HG02943 (cell line): Measurements from ENCODE around the gene CUX1.
"Not testable (repeated sequence)": the region's sequence is repeated elsewhere in the genome, so short reads cannot be mapped to it uniquely, and the experiment has no call there.

Source experiments
- ATAC-seq: cut with Tn5 transposase; IDR thresholded peaks from one replicate; pipeline ENCODE4 v1.9.1; 2021; ENCODE audit warnings: mild to moderate bottlenecking, low read depth, moderate library complexity; ENCODE audit not compliant: unreplicated experiment

Gene CUX1

GRCh38 chr7:101929911-101930310, 112.5 kb downstream of the CUX1 start:
- not testable (repeated sequence) for ATAC-seq

- no peak for ATAC-seq
Observed at GRCh38 chr7:101932083-101932482, 114.7 kb downstream of the CUX1 start.

DNA sequence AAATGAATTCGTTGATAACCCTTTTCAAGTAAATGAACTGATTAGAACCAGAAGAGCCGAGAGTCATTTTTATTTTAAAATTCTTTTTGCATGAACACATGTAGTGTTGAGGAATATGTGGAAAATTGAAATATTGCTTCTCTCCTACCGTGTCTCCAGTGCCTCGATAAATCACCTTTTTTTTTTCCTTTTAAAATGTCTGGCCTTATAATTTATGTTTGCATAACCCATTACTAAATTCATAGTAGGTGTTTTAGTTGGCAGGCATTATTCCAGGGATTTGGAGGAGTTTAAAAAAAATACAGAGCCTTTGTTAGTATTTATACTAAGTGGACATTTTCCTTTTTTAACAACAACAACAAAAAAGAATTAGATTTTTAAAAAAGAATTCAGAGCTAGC, 115.6 kb downstream of the CUX1 start:
- ATAC-seq: no peak

- ATAC-seq: no peak
Observed at GRCh38 chr7:101933688-101934121, 116.3 kb downstream of the CUX1 start.

GRCh38 chr7:101934618-101935017, 117.2 kb downstream of the CUX1 start:
- ATAC-seq: no peak

GRCh38 chr7:101935521-101936141, 118.2 kb downstream of the CUX1 start:
- ATAC-seq: no peak

DNA sequence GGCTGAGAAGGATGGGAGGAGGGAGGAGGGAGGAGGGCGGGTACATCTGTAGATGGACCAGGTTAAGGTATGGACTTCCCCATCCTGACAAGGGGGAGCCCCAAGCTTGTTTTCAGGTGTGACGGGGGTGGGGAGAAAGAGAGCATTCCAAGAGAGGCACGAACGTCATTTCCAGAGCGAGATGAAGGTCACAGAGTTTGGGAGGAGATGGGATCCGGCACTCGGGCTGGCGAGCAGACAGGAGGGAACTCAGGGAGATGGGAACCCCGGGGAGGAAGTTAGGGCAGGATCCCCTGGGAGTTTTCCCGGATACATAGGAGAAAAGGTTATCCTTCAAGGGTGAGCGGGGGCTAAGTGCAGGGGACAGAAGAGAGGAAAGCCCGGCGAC, 118.8 kb downstream of the CUX1 start:
- no peak for ATAC-seq

DNA sequence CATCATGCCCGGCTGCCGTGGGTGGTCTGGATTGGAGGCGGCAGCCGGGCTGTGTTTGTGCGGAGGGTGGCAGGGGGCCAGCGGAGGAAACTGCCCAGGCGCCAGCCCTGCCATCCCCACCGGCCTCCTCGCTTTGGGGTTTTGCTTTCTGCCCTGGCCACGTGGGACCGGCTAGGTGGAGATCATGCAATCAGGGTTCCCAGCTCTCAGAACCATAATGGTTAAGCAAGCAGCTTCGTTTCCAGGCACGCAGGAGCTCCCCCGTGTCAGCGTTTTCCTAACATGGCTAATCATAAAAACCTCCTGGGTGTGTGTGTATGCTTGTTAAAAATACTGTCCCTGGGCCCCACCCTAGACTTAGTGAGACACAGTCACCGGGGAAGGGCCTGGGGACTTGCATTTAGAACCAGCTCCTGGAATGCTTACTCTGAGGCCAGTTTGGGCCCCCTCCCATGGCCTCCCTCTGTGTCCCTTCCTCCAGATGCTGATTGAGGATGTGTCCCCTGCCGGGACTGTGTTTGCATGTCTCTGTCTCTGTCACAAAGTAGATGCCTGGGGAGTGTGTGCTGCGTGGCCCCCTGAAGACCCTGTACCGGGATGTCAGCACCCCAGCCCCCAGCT, 119.3 kb downstream of the CUX1 start:
- ATAC-seq: no peak

- no peak for ATAC-seq
Observed at GRCh38 chr7:101937717-101938514, 120.5 kb downstream of the CUX1 start.

DNA sequence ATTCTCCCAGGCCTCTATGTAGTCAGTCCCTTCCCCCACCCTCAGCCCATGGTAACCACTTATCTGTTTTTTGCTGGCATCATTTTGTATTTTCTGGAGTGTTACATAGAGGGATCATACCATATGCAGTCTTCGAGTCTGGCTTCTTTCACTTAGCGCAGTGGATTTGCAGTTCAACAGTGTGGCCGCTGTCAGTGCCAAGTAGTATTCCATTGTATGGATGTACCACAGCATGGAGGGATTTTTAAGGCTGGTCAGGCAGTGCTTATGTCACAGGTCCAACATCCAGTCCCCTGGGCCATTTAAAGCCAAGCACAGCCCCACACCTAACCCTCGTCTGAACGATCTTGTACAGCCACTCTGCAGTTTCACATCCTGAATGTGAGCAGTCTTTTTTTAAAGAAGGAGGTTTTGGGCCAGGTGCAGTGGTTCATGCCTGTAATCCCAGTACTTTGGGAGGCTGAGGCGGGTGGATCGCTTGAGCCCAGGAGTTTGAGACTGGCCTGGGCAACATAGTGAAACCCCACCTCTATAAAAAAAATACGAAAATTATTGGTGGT, 121.8 kb downstream of the CUX1 start:
- ATAC-seq: no peak

- no peak for ATAC-seq
Observed at GRCh38 chr7:101940151-101940550, 122.7 kb downstream of the CUX1 start.

DNA sequence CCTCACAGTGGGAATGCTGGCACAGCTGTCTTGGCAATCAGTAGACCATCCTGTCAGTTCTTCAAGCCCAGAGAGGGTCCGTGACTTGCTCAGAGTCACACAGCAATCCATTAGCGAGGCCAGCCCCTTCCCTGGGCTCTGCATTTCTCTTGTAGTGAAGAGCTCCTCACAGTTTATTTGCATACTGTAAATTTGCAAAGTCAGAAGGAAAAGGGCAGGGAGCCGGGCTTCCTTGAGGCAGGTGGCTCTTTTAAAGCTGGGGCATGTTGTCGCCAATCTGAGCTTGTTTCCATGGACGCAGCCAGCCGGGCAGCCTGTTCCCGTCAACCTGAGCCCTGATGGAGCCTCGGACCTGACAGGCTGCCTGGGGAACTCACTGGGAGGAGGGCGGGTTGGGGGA, 123.4 kb downstream of the CUX1 start:
- no peak for ATAC-seq

DNA sequence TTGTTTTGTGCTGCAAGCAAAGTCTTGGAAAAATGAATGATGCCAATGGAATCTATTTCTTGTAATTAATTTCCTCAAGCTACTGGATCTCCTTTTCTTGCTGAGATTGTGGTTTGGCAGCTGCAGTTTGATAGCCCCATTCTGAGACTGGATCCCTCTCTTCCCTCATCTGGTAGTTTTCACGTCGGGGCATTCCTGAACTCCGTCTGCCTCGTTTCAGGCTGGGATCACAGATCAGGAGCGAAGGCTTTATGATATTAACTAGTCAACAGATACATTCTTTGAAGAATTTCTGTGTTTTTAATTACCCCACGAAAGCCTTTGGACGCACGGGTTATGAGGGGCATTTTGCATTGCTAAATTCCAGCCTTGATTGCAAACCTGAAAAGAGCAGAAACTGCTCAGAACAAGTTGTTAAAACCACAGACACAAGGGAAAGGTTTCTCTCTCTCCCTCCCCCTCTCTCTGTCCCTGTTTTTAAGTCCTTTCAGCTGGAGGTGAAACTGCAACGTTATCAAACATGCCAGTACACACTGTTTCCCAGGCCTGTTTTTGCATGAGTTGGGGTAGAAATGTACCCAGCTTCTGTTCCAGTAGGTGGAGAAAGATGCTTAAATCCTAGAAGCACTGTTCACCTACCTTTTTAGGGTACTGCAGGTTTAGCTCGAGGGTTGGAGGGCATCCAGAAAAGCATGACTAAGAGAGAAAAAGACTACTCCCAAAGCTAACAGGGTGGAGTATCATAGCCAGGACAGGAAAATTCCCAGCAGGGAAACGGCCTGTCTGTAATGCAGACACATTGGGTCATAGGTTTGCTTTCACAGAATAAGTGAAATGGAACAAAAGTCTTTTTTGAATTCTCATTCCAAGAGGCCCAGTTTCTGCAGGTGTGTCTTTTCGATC, 124.3 kb downstream of the CUX1 start:
- no peak for ATAC-seq

GRCh38 chr7:101942603-101943210, 125.3 kb downstream of the CUX1 start:
- ATAC-seq: no peak

DNA sequence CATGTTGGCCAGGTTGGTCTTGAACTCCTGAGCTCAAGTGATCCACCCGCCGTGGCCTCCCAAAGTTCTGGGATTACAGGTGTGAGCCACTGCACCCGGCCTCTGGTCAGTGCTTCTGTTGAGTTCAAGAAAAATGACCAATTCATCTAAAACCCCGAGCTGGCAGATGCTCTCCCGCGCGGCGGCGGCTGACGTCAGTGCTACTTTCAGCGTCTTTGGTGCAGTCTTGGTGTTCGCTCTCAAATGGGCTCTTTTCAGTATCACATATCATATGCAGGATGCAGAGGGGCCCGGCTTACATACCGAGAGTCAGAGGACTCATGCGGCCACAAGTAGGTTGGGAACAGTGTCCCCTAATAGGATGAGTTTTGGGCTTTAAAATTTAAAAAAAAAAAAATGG, 125.9 kb downstream of the CUX1 start:
- ATAC-seq: no peak

DNA sequence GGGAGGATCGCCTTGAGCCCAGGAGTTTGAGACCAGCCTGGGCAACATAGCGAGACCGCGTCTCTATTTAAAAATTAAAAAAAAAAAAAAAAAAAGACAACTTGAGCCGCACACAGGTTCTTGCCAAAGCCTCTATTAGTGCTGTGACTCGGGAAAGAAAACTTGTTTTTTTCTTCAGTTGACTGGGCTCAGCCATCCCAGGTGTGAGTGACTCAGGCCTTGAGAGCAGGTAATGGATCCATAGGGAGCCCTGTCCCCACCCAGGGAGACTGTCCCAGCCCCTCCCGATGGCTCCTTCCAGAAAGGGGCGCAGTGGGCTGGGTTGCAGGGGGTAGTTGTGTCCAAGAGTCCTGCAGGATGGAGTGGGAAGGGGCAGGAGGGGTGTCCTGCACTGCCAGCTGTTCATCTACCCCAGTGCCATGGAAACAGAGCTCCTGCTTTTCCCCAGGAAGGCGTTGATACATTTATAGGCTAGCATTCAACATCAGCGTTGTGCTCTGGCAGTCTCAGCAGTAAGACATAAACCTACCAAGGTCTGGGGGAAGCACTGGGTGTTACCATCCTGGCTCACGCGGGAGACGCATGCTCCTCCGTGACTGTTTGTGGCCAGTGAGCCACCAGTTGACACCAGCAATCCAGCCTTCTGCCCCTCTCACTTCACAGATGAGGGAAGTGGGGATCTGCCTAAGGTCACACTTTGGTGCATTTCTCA, 126.6 kb downstream of the CUX1 start:
- no peak for ATAC-seq

DNA sequence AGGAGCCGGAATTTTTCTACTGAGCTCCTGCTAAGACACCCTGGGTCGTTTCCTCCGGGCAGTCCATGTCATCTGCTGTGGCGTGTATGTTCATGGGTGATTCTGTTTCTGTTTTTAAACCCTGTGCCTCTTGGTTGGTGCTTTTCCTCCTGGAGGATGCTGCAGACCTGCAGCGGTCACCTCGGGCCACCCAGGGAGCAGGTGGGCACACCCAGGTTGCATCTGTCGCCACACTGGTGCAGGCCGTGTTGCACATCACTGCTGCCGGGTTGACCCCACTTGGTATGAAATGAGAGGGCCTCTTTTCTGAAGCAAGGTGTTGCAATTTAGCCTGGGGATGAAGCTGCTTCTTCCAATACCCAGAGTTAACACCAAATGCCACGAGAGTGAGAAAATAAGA, 127.2 kb downstream of the CUX1 start:
- ATAC-seq: no peak

DNA sequence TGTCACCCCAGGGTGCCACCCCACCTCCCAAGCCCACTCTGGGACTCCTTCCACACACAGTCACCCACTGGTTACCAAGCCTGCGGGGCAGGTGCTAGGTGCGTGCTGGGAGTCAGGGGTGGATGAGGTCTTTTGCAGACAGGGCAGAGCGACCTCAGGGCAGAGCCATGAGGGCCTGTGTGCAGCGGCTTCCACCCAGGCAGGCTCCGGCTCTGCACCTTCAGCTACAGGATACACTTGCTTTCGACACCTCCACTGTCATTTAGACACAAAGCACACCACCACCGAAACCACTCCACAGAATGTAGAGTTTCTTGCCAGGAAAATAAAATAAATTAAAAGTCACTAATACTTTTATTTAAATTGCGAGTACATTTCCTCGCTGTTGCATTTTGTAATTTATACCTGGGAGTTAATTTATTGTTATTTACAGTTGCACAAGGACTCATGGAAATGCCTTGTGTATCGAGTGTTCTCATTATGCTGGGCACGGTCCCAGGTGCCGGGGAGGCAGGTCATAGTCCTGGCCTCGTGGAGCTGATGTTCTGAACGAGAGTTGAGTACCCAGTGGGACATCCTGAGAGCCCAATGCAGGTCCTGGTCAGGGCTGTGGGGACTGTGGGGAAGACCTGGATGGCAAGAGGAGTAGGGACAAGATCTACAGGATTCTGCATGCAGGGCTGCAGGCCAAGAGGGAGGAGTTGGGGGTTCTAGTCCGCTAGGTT, 127.8 kb downstream of the CUX1 start:
- no peak for ATAC-seq

- ATAC-seq: no peak
Observed at GRCh38 chr7:101947899-101948298, 130.5 kb downstream of the CUX1 start.
